Measurements from ENCODE around the gene DOK5.

The DOK5 gene

DNA sequence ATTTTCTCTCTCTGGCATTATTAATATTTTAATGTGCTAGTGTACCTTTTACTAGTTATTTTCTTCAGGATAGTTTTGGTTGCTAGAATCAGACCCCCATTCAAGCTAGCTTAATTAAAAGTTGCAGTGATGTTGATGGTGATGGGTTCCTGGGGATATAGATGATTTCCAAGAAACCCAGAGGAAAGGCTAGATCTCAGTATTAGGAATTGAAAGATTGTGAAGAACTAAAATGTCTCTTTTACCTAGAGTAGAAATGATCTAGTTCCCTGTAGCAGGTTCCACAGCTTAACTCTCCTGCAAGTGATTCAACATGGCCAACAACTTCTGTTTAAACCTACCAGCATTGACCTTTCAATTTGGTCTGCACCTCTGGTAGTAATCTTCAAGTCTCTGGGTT, 78.6 kb downstream of the DOK5 start:
- TF ChIP-seq, protein P1, sequence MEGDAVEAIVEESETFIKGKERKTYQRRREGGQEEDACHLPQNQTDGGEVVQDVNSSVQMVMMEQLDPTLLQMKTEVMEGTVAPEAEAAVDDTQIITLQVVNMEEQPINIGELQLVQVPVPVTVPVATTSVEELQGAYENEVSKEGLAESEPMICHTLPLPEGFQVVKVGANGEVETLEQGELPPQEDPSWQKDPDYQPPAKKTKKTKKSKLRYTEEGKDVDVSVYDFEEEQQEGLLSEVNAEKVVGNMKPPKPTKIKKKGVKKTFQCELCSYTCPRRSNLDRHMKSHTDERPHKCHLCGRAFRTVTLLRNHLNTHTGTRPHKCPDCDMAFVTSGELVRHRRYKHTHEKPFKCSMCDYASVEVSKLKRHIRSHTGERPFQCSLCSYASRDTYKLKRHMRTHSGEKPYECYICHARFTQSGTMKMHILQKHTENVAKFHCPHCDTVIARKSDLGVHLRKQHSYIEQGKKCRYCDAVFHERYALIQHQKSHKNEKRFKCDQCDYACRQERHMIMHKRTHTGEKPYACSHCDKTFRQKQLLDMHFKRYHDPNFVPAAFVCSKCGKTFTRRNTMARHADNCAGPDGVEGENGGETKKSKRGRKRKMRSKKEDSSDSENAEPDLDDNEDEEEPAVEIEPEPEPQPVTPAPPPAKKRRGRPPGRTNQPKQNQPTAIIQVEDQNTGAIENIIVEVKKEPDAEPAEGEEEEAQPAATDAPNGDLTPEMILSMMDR (IDR thresholded peaks at IDR 0.05), result no peak
- no peak for DNase-seq (ENCODE audit: low spot score)
- H3K27ac ChIP-seq, result no peak overlapping the region
- H3K4me3 ChIP-seq, result no peak overlapping the region

- H3K4me3 ChIP-seq, result no peak overlapping the region
- no peak overlapping the region for H3K27ac ChIP-seq
- TF ChIP-seq, protein P1 (IDR thresholded peaks at IDR 0.05), result no peak
- DNase-seq (ENCODE audit: low spot score), result no peak
Measured at GRCh38 chr20:54555150-54555549, 79.8 kb downstream of the DOK5 start.

DNA sequence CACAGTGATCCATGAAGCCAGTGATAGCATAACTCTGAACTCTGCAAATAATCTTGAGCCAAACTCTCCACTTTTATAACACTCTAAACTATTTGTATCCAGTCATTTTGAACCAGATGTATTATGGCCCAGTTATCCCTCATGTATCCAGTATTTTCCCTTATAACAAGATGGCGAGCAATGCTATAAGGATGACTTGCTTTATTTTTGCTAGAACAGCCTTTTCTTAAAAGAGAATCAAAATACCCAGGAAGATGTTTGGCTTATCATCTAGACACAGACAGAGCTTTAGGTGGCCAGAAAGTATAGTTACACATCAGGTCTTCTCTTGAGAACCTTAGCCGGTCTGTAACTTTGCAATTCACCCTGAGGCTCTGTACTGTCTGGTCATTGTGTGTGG, 81.0 kb downstream of the DOK5 start:
- H3K4me3 ChIP-seq, result no peak overlapping the region
- no peak overlapping the region for H3K27ac ChIP-seq
- TF ChIP-seq, protein P1 (IDR thresholded peaks at IDR 0.05), result no peak
- DNase-seq (ENCODE audit: low spot score), result no peak

DNA sequence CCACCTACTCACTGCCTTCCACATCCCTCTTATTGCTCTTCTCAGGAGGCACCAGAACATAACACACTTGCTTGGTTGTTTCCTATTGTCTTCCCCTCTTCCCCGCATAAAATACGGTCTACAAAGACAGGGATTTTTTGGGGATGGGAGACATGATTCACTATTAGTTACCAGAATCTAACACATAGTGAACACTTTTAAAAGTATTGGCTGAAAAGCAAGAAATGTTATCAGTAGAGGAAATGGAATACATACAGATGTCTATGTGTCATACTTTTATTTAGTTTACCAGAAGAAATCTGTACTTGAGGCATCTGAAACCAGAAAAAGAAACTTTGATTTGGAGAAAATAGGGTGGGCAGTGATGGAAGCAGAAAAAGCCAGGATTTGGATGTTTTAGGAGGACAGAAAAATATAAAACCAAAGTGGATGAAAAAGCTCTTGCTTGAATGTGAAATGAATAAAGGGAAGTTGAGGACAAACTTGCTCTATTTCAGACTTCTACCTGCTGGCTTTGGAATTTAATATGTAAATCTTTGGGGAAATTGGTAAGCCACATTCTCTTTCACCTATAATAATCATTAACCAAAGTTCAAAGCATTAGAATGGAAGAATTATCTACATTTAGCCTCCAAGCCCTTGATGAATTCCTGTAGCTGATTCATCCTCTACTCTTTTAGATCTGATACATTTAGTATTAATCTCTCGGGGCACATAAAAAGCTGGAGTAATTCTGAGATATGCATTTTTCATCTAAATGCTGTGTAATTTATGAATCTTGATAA, 82.6 kb downstream of the DOK5 start:
- Histone ChIP-seq H3K27ac (no peak overlapping the region), H3K4me3 (no peak overlapping the region)
- TF ChIP-seq, protein P1 (IDR thresholded peaks at IDR 0.05), result no peak
- DNase-seq (ENCODE audit: low spot score), result no peak

- Histone ChIP-seq H3K4me3 (no peak overlapping the region), H3K27ac (no peak overlapping the region)
- TF ChIP-seq, protein P1 (IDR thresholded peaks at IDR 0.05), result no peak
- no peak for DNase-seq (ENCODE audit: low spot score)
Measured at GRCh38 chr20:54559890-54560289, 84.5 kb downstream of the DOK5 start.

DNA sequence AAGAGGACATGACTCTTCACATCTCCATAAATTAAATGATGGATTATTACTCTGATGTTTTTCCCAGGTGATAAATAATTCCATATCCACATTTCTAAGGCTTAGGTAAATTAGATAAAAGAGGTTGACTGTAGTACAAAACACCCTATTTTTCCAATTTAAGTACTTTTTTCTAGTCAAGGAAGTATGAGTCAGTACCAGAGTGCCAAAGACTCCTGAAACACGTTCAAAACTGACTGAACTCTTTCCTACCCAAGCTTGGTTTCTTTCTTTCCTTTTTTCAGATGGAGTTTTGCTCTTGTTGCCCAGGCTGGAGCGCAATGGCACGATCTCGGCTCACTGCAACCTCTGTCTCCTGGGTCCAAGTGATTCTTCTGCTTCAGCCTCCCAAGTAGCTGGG, 85.0 kb downstream of the DOK5 start:
- H3K4me3 ChIP-seq, result no peak overlapping the region
- TF ChIP-seq, protein P1 (IDR thresholded peaks at IDR 0.05), result no peak
- DNase-seq (ENCODE audit: low spot score), result no peak
- no peak overlapping the region for H3K27ac ChIP-seq

DNA sequence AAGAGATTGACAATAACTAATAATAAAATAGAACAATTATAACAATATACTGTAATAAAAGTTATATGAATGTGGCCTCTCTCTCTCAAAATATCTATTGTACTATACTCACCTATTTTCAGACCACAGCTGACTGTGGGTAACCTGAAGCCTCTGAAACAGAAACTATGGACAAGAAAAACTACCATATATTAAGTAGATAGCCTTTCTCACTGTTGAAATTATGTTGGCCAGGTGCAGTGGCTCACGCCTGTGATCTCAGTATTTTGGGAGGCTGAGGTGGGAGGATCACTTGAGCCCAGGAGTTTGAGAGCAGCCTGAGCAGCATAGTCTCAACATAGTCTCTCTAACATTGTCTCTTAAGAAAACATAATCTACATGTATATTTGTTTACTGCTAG, 89.9 kb downstream of the DOK5 start:
- Histone ChIP-seq H3K27ac (no peak overlapping the region), H3K4me3 (no peak overlapping the region)
- no peak for DNase-seq (ENCODE audit: low spot score)
- TF ChIP-seq, protein P1 (IDR thresholded peaks at IDR 0.05), result no peak

All from coronary artery (tissue), 2 donors.